ENCODE data around the gene TUFT1.
"Not testable (repeated sequence)": the region's sequence is repeated elsewhere in the genome, so short reads cannot be mapped to it uniquely, and the experiment has no call there.

Gene TUFT1

DNA sequence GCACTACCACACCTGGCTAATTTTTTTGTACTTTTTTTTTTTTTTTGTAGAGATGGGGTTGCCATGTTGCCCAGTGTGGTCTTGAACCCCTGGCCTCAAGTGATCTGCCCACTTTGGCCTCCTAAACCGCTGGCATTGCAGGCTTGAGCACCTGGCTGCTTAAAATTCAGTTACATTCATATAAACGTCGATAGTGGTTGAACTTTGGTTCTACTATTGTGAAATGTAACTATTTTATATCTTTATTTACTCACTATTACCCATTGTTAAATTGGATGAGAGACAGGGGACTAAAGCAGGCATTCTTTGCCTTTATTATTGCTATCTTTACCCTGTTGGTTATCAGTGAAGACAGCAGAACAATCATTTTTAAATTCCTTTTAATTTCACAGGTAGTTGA is 77.9 kb downstream of the TUFT1 start:
- no peak for DNase-seq (ENCODE audit: low read depth in 2 of 2)

- DNase-seq (ENCODE audit: low read depth in 2 of 2): no peak
Measured at GRCh38 chr1:151618470-151618869, 78.4 kb downstream of the TUFT1 start.

DNA sequence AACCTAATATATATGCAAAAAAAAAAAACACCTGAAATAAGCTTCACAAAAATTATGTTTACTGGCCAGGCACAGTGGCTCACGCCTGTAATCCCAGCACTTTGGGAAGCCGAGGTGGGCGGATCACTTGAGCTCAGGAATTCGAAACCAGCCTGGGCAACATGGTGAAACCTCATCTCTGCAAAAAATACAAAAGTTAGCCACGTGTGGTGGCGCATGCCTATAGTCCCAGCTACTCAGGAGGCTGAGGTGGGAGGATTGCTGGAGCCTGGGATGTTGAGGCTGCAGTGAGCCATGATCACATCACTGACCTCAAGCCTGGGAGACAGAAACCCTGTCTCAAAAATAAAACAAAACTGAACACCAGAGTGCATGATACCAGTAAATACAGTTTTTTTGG is 78.9 kb downstream of the TUFT1 start:
- DNase-seq (ENCODE audit: low read depth in 2 of 2): not testable (repeated sequence)

GRCh38 chr1:151619489-151620093 is 79.5 kb downstream of the TUFT1 start:
- no peak for DNase-seq (ENCODE audit: low read depth in 2 of 2)

DNA sequence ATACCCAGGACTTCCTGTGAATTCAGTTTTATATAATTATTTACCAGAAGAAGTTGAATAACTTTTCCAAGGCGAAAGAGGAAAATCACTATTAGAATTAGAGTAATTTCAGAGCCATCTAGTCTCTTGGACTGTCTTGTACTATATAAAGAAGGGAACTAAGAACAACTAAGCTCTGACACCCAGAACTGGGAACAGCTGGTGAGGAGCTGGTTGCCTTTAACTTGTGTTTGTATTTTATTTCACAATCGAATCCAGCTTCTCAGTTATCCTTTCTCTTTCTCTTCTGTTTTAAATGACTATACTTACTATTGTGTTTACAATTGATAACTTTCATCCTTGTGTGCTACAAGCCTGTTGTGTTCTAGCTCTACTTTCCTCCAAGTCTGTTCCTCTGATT is 80.2 kb downstream of the TUFT1 start:
- DNase-seq (ENCODE audit: low read depth in 2 of 2): no peak

GRCh38 chr1:151621351-151621750 is 81.2 kb downstream of the TUFT1 start:
- no peak for DNase-seq (ENCODE audit: low read depth in 2 of 2)

DNA sequence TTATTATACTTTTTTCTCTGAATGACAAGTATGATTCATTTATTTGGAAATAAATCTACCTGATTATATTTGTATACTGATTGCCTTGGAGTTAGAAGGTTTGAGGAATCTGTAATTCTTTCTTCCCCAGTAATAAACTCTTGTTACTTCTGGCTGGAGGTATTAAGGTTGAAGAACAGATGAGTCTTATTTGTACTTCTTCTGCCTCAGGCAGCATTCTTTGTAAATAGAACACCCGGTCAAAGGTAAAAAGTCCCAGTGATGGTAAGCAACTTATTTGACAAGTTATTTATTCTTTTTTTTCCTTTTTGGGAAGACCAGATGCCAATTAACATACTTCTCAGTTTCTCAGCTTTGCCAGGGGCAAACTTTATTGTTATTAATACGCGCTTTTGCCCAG is 84.7 kb downstream of the TUFT1 start:
- no peak for DNase-seq (ENCODE audit: low read depth in 2 of 2)

- DNase-seq (ENCODE audit: low read depth in 2 of 2): no peak
Measured at GRCh38 chr1:151626740-151627334, 86.7 kb downstream of the TUFT1 start.

DNA sequence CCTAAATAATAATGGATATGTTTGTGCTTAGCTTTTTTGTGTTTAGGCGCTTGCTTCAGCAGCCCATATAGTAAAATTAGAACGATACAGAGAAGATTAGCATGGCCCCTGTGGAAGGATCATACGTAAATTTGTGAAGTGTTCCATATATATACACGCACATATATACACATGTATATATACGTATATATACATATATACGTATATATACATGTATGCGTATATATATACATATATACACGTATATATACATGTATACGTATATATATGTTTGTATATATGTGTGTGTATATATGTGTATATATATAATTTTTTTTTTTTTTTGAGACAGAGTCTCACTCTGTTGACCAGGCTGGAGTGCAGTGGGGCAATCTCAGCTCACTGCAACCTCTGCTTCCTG is 89.2 kb downstream of the TUFT1 start:
- DNase-seq (ENCODE audit: low read depth in 2 of 2): no peak

All from stimulated activated CD8-positive, alpha-beta memory T cell treated with anti-CD3 and anti-CD28 coated beads, Interleukin-2, amount 100 ng/mL, for 1 hour (primary cell).